G401.6 (cell line): ENCODE results near the gene CCDC13.

Experiments
- FAIRE-seq: peaks from 2 replicates; lab custom pipeline; 2012; peaks lifted over from hg19 to GRCh38; lab: Jason Lieb, UNC

CCDC13 gene

DNA sequence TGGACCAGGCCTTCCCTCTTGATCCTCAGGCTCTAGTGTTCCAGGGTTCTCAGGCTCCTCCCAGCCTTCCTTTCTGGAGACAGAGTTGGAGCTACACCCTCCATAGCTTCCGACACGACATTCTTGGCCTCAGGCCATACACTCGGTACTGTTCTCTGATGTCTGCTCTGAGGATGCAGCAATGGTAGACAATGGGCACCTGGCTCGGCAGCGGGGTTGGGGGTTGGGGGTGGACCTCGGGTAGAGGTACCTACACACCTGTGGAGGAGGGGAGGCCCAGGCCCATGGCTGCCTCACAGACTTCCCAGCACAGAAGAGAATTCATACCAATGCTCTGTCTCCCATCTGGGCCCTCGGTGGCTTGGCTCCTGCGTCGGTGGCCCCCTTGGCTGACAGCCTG is 21.4 kb downstream of the CCDC13 start:
- no peak for FAIRE-seq

DNA sequence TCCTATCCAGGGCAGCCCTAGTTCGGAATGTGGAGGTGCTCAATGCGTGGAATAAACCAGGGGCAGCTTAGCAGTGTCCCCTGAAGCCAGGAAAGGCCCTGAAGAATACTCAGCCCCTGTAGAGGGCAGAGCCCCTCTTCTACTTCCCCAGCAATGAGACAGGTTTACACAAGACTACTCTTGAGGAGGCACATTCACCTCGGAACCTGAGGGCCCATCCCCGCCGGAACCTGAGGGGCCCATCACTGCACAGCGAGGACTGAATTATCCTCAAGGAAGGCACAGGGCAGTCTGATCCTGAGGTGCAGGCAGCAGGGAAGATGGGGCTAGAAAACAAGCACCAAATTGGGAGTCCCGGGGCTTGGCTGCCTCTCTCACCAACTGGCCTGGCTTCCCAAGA is 22.2 kb downstream of the CCDC13 start:
- FAIRE-seq = no peak

DNA sequence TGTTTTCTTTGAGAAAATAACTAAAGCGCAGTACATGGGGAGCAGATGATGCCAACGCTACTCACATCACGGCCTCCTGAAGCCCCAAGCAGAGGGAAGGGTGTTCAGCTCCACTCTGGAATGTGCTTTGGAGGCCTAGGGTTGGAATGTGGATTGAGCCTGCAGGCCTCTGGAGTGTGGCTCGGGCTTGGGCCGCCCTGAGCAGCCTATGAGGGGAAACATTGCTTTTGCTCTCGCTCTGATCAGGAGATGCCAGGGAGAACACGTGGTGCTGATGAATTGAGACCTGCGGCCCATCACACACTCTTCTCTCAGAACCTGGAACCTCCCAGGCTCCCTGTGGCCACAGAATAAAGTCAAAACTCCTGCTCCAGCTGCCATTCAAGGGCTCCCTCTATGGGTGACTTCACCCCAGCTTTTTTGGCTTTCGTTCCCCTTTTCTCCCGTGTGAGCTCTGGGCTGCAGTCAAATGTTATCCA is 23.3 kb downstream of the CCDC13 start:
- no peak for FAIRE-seq

DNA sequence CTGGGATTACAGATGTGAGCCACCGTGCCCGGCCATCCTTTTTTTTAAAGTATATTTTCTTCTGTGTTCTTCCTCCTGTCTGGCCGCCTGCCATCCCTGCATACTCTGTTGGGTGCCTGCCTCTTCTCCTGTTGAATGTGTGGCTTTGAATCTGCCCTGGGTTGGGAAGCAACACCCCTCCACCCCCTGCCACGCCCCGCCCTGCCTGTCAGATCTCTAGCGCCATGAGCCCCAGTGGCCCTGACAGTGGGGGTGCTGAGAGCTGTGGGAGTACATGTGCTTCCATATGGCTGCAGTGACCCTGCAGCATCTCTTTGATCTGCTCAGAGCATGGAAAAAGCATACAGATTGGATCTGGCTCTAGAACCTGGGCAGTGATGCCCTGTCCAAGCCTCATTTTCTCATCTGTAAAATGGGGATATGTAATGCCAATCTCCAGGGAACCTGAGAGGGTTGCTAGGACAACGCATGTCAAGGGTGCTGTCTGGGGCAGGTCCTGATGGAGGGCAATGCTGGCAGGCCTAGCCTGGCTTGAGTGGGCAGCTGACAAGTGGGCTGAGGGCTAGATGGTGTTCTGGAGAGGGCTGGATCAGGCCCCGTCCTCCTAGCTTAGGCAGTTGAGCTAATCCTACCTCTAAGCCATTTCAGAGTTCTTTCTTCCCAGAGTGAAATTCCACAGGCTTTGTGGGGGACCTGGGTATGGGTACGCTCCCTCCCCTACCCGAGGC is 23.9 kb downstream of the CCDC13 start:
- no peak for FAIRE-seq

DNA sequence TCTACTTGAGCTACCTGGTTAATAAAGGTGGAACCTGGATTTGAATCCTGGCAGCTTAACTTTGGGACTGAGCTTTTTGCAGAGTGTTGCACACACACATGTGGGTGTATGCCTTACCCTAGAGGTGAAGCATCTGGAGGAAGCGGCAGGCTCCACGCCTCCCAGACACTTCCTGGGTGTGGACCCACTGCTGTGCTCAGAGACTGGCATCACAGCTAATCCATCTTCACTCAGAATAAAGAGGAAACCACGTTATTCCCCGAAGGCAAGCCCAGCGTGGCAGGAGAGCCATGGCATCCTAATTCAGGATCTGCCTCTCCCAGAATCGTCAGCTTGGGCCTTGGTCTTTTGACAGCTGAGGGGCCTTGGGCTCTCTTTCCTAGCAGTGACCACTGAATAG is 25.5 kb downstream of the CCDC13 start:
- no peak for FAIRE-seq

DNA sequence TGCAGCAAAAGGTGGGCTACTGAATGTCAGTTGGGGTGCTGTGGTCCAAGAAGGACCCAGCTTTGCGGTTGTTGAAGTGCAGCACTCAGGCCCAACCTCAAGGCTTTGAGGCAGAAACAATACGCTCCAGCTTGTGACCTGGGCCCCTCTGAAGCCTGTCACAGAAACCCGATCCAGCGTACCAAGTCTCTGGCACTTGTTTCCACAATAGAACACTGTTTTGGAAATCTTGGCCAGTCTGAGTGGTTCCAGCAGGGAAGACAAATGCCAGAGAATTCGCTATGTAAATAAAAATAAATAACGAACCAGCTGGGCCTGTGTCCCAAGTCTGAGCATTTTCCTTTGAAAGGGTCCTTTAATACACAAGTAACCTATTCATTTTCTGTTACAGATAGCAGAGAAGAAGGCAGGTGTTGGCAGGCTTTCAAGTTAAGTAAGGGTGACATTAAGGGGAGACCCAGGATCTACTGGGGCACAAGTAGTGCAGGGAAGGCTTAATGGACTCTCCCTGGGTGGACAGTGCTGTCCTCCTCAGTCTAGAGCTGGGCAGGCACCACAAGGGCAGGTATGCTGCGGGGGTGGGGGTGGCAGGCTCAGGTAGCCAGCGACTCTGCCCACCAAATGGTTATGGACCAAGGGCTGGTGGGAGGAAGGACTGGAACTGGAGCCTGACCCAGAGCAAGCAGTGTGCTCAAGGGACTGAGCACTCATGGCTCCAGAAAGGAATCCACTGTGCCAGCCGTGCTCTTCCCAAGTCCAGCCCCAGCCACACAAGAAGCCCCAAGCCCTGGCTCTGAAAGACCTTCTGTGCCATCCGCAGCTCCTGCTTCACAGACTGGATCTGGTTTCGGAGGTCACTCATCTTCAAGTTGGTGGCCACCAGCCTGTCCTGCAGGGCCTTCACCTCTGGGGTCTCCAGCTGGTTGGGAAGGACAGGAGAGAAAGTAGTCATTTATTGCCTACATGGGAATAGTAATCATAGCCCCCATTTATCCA is 26.3 kb downstream of the CCDC13 start:
- FAIRE-seq = no peak

DNA sequence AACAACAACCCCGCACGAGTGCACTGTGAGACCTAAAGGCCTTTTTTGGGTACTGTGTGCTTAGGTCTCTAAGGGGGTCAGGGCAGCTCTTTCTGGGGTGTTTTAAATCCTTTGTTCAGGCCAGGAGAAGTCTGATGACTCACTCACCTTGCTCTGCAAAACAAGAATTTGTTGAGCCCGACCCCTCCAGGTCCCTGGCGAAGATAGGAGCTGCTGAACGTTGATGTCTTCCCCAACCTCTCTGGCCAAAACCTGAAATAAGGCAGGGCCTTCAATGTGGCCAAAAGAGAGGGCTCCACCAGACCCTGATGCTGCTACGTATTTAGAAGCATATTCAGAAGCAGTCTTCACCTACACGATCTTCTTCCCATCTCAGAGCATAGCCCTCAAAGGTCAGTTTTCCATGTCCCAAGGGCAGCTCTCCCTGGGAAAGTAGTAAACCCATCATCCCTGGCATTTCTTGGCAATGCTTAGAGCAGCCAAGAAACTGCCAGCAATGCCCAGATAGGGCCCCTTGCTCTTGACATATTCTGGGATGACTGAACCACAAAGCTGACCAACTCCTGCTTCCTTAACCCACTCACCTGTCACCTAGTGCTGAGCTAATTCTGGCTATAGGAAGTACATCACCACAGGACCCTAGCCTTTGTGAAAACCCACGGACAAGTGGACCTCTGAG is 27.1 kb downstream of the CCDC13 start:
- no peak for FAIRE-seq

DNA sequence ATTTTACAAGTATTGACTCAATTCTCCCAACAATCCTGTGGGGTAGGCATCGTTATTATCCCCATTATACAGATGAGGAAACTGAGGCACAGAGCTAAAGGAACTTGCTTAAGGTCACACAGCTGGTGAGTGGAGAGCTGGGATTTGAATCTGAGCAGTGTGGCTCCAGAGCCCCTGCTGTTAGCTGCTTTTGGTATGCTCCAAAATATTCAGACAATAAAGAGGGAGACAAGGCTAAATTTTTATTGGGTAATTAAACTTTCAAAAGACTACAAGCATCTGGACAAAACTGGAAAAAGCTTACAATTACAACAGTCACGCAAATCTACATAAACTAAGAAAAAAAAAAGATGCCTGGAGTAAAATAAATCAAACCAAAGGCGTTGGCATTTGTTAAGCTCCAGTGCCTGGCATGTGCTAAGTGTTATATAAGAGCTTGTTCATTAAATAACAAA is 27.7 kb downstream of the CCDC13 start:
- no peak for FAIRE-seq

DNA sequence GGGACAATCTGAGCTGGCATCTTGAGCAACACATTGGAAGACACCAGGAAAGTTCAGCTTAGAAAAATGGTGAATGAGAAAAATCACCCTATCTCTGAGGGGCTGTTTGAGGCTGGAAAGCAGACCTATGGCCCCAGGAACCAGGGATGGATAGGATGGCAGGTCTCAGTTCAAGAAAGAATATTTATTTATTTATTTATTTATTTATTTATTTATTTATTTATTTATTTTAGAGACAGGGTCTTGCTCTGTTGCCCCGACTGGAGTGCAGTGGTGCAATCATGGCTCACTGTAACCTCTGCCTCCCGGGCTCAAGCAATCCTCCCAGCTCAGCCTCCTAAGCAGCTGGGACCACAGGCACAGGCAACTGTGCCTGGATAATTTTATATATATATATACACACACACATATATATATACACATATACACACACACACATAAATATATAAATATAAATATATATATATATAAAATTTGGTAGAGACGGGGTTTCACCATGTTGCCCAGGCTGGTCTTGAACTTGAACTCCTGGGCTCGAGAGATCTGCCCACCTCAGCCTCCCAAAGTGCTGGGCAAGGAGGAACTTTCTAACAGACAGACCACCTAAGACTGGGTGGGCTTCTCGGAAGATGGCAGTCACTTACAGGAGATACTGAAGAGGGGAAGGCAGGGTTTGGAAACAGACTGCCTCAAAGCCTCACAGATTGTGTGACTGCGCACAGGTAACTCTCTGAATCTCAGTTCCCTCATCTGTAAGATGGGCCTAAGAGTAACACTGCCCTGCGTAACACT is 29.7 kb downstream of the CCDC13 start:
- FAIRE-seq = no peak

DNA sequence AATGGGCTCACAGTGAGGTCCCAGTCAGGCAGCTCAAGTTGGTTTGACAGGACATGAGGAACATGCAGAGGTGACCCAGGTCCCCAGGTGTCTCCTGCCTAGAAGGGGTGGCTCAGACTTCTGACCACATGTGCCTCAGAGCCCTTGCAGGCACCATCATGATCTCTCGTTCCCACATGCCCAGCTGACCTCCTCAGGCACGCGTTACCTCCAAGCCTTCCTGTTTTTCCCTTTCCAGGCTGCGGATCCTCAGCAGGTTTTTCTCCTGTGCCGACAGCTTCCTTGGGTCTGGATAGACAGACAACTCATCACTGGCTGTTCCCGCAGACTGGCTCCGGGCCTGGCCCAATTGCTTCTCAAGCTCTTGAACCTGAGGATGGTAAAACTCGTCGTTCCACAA is 30.4 kb downstream of the CCDC13 start:
- FAIRE-seq = no peak

DNA sequence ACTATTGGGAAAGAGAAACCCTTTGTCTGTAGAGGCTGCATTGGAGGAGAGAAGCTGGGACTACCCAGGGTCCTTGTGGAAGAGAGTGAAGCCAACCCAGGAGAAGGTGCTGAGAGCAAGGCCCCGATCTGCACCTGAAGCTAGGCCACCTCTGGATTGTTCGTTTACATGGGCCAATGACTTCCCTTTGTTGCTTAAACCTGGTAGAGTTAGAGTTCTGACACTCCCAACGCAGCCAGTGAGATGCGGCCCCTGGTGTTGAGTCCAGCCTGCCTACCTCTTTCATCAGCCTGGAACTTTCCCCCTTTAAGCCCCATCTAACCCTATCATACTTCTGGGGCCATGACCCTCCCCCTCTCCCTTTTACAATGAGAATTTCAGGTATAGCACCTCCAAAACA is 30.8 kb downstream of the CCDC13 start:
- no peak for FAIRE-seq

DNA sequence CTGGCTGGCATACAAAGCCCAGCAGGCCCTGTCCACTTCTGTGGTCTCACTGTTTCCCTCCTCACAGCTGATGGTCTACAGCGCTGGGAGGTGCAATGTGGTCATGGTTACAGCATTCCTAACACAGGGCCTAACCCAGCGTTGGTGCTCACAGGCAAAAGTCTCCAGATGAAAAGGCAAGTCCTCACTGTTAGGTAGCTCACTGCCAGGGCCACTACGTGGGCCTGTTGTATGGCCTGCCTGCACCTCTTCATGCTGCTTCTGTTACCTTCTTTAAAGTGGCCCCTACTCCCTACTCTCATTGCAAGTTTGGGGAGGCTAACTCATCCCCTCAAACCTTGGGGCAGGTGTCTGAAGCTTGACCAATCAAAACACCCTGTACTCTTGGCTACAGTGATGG is 31.3 kb downstream of the CCDC13 start:
- no peak for FAIRE-seq

DNA sequence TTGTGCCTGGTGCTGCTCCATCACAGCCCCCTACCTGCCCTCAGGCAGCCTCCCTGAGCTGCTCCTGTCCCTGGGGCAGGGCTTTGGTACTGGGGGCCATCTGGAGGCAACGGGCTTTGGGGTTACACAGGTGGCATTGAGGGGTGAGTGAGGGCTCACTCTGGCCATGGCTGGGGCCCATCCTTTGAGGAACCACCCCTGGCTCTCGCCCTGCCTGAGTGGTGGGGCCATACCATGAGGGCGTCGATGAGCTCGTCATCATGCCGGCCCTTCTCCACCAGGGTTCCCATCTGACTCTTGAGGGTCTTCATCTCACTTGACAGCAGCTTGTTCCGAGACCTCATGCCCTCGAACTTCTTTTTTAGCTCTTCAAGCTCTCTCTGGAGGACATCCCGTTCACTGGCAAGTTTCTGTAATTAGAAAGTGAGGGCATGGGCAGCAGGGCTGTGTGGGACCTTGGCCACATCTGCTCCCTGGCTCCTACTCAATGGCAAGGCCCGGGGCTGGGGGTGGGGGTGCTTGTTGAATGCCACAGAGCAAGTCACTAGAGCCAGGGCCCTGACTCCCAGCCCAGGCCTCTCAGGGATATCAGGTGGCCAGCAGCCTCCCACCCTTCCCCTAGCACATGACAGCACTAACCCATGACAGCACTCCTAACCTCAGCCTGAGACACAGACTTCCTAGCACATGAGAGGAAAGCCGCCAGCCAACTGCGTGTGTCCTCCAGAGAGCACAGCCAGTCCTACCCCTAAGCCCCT is 33.5 kb downstream of the CCDC13 start:
- FAIRE-seq = no peak

DNA sequence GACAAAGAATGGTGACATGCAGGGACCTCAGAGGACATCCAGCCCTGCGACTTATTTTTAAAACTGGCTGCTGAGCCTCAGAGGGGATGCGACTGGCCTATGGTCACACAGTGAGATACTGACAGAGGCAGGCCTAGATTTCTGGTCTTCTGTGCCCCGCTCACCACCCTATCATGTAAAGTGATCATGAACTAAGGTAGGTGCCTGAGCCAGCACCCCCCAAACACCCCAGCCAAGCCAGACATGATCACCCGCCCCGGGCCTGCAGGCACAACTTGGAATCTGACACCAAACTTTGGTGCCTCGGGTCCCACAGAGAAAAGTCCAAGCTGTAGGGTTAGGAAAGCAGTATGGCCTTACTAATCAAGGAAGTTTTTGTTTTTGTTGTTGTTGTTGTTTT is 36.5 kb downstream of the CCDC13 start:
- FAIRE-seq = no peak

DNA sequence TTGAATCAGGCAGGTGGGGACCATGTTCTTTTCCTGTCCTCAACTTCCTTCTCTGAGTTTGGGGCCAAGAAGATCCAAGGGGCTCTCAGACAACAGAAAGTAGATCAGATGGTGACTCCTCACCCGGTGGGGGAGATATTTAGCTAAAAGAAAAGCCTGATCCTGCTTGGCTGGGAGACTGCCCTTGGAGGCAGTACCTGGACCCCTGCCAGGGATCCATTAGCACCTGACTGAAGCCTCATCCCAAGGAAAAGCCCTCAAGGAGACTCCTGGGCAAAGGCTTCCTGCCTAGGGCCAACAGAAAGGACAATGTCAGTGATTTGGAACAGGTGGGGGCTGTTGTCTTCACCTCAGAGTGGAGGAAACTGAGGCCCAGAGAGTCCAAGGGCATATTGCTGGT is 37.0 kb downstream of the CCDC13 start:
- no peak for FAIRE-seq

DNA sequence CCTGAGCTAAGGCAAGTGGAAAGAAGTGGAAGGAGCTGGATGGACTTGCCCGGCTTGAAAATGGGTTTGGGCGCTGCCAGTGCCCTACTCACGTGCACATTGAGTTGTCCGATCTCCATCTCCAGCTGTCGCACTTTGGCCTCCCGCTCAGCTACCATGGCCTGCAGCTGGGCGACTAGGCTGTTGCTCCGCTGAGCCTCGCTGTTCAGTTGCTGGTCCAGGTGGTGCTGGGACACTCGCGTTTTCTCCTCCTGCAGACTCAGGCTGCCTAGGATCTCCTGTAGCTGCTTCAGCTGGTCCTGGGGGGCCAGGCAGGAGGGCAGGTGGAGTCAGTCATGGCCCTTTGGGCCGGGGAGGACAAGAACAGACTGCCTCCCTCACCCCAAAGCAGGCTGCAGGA is 37.4 kb downstream of the CCDC13 start:
- no peak for FAIRE-seq

DNA sequence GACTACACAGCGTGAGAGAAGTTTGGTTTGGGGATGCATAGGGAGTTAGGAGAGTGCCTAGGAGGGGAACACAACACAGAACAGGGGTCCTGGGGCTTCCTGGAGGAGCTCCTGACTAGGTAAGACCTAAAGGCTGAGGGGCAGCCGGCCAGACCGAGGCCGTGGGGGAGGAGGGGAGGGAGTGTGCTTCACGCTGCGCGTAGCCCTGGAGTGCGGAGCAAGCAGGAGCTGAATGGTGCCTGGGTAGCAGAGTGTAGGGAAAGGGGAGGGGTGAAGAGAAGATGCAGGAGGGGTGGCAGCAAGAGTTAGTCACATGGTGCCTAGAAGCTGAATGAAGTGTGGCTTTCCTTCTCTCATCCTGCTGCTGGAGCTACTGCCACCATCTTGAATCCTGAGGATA is 38.0 kb downstream of the CCDC13 start:
- no peak for FAIRE-seq

DNA sequence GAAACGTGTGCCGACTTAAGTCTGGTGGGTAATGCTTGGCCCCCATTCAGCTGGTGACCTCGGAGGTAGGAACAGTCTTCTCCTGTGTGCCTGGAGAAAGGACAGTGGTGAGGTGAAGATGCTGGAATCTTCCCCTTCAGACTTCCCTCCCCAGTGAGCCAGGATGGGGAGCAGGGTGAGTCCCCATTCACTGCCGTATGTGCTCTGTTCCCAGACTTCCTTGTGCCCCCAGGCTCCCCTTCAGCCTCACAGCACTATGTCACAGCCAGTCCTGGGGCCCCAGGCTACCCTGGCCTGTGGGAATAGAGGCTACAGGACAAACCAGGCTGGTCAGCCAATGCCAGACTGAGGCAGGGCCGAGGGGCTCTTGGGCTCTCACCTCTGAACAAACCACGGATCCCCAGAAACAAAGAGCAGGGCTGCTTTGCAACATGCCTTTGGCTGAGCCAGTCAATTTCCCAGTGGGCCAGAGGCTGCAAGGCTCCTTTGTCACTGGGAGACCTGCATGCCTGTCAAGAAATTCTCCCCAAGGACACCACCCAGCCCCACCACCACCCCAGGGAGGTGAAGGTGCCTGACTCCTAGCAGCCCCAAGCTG is 38.7 kb downstream of the CCDC13 start:
- no peak for FAIRE-seq

DNA sequence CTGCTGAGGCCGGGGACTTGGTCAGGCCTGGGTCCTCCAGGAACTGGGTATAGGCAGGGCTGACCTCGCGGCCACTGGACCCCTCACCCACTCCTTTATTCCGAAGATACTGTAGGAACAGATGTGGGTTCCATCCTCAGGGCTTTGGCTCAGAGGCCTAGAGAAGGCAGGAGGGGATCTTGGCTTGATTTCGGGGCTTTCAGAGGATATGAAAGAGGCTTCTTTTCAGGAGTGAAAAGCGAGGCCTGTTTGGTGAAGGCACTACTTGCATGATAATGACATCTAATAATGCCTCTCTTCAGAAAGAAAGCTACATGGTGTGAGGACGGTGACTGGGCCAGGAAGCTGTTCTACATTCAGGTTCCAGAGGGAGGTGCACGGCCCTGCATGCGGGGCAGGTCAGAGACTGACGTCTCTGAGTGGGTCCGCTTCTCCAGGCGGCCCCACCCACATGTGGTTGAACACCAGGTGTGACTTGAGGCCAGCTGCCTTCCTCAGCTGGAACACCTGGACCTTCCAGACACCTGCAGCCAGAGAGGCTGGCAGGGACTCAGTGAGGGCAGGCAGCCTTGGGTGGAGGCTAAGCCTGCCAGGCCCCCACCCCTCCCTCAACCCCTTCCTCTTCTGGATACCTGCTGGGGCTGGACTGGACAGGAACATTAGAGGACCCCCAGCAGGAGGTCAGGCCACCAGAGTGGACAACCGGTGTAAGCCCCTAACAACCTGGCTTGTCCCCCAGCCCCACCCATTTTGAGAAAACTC is 39.4 kb downstream of the CCDC13 start:
- no peak for FAIRE-seq
